ENCODE results near the gene AKR1C3. TPM values are rescaled to one million over a fixed set of nuclear protein-coding genes. Genes with fewer than 3 reads are reported as not detected.
"Not testable (repeated sequence)": the region's sequence is repeated elsewhere in the genome, so short reads cannot be mapped to it uniquely, and the experiment has no call there.

AKR1C3 gene
- total RNA-seq (100 to 1,000 TPM in 1 of 2 donors, 1 to 10 TPM in 1; 8.9 to 116 TPM), polyA plus RNA-seq (10 to 100 TPM; 63.4 to 74.1 TPM)
- long read RNA-seq, donor 1, result 0 reads
- long read RNA-seq, donor 2, partial matches to known transcripts, result 0 of 1 reads
- long read RNA-seq, donor 2, other reads (novel, unspliced or antisense), result 0 of 1 reads
- long read RNA-seq, donor 3, partial matches to known transcripts, result 0 of 1 reads
- long read RNA-seq, donor 3, other reads (novel, unspliced or antisense), result 0 of 1 reads
- long read RNA-seq, donor 4, result 0 reads
- long read RNA-seq, donor 5, partial matches to known transcripts, result 0 of 2 reads
- long read RNA-seq, donor 5, other reads (novel, unspliced or antisense), result 0 of 2 reads

- DNase-seq, result peak in 2 of 3 donors; percentile 56 to 75
- peak; percentile 77 for ATAC-seq (ENCODE audit: insufficient read depth, low FRiP score)
- H3K27me3 ChIP-seq (ENCODE audit: control insufficient read depth in 3 of 3, insufficient read depth in 3 of 3, low read length in 2 of 3), result no peaks in the 10 kb centered on the region
- peak; percentile 42 for TF ChIP-seq CTCF (IDR thresholded peaks at IDR 0.05; ENCODE audit: control extremely low read depth, extremely low read depth)
- H3K36me3 ChIP-seq (ENCODE audit: control insufficient read depth in 4 of 4, insufficient read depth in 4 of 4, low read length in 4 of 4), result peaks cover 0 to 4% (median 2%) of the 10 kb centered on the region in 4 donors
- H3K9ac ChIP-seq (ENCODE audit: insufficient read depth in 1 of 2, low read length in 2 of 2), result peak within 1 kb of the TSS in 1 of 2 donors; percentile 75
- WGBS, 2 donors, result 15 to 17% methylated on average over 9 of the region's 9 CpGs
- peak within 1 kb of the TSS; percentile 42 to 52 for H3K27ac ChIP-seq (ENCODE audit: low read depth in 1 of 2, low read length in 1 of 2)
- H3K9me3 ChIP-seq (ENCODE audit: control insufficient read depth in 4 of 4, insufficient read depth in 3 of 4, low read length in 3 of 4), result peaks cover 0 to 3% (median 0%) of the 10 kb centered on the region in 4 donors
- H3K4me3 ChIP-seq, result peak within 1 kb of the TSS; percentile 51
- H3K4me1 ChIP-seq (ENCODE audit: control insufficient read depth in 5 of 5, insufficient read depth in 5 of 5, low read length in 5 of 5), result peaks cover 0 to 6% (median 0%) of the 10 kb centered on the region in 5 donors
Measured at GRCh38 chr10:5094265-5095205, at the start of gene AKR1C3. Gene AKR1C3 (plus strand): TSS chr10:5094414. CDS start chr10:5094445, 31 bp downstream.

- H3K27me3 ChIP-seq (ENCODE audit: control insufficient read depth in 3 of 3, insufficient read depth in 3 of 3, low read length in 2 of 3), result no peaks in the 10 kb centered on the region
- no peak overlapping the region for H3K9ac ChIP-seq (ENCODE audit: insufficient read depth in 1 of 2, low read length in 2 of 2)
- no peak overlapping the region for H3K27ac ChIP-seq (ENCODE audit: low read depth in 1 of 2, low read length in 1 of 2)
- DNase-seq, result no peak
- no peak overlapping the region for H3K4me3 ChIP-seq
- ATAC-seq (ENCODE audit: insufficient read depth, low FRiP score), result peak; percentile 22
- H3K9me3 ChIP-seq (ENCODE audit: control insufficient read depth in 4 of 4, insufficient read depth in 3 of 4, low read length in 3 of 4), result no peaks in the 10 kb centered on the region
- H3K36me3 ChIP-seq (ENCODE audit: control insufficient read depth in 4 of 4, insufficient read depth in 4 of 4, low read length in 4 of 4), result no peaks in the 10 kb centered on the region
- TF ChIP-seq CTCF (IDR thresholded peaks at IDR 0.05; ENCODE audit: control extremely low read depth, extremely low read depth), result no peak
- peaks cover 0 to 3% (median 0%) of the 10 kb centered on the region in 5 donors for H3K4me1 ChIP-seq (ENCODE audit: control insufficient read depth in 5 of 5, insufficient read depth in 5 of 5, low read length in 5 of 5)
- WGBS, 2 donors, result 92 to 93% methylated on average over 9 of the region's 9 CpGs
Measured at GRCh38 chr10:5045095-5045494, 49.1 kb upstream of the AKR1C3 start.

GRCh38 chr10:5046410-5046809, 47.8 kb upstream of the AKR1C3 start:
- H3K36me3 ChIP-seq (ENCODE audit: control insufficient read depth in 4 of 4, insufficient read depth in 4 of 4, low read length in 4 of 4), result no peaks in the 10 kb centered on the region
- DNase-seq (peak; percentile 34 to 66 (median 45)), ATAC-seq (ENCODE audit: insufficient read depth, low FRiP score) (no peak)
- no peak for TF ChIP-seq CTCF (IDR thresholded peaks at IDR 0.05; ENCODE audit: control extremely low read depth, extremely low read depth)
- H3K4me3 ChIP-seq, result no peak overlapping the region
- H3K4me1 ChIP-seq (ENCODE audit: control insufficient read depth in 5 of 5, insufficient read depth in 5 of 5, low read length in 5 of 5), result peaks cover 0 to 3% (median 0%) of the 10 kb centered on the region in 5 donors
- no peak overlapping the region for H3K27ac ChIP-seq (ENCODE audit: low read depth in 1 of 2, low read length in 1 of 2)
- no peak overlapping the region for H3K9ac ChIP-seq (ENCODE audit: insufficient read depth in 1 of 2, low read length in 2 of 2)
- 72 to 80% methylated on average over 6 of the region's 6 CpGs for WGBS, 2 donors
- no peaks in the 10 kb centered on the region for H3K27me3 ChIP-seq (ENCODE audit: control insufficient read depth in 3 of 3, insufficient read depth in 3 of 3, low read length in 2 of 3)
- H3K9me3 ChIP-seq (ENCODE audit: control insufficient read depth in 4 of 4, insufficient read depth in 3 of 4, low read length in 3 of 4), result no peaks in the 10 kb centered on the region

- not testable (repeated sequence) for ATAC-seq (ENCODE audit: insufficient read depth, low FRiP score); H3K27me3 ChIP-seq (ENCODE audit: control insufficient read depth in 3 of 3, insufficient read depth in 3 of 3, low read length in 2 of 3); H3K9me3 ChIP-seq (ENCODE audit: control insufficient read depth in 4 of 4, insufficient read depth in 3 of 4, low read length in 3 of 4); H3K9ac ChIP-seq (ENCODE audit: insufficient read depth in 1 of 2, low read length in 2 of 2); DNase-seq; H3K4me1 ChIP-seq (ENCODE audit: control insufficient read depth in 5 of 5, insufficient read depth in 5 of 5, low read length in 5 of 5); H3K27ac ChIP-seq (ENCODE audit: low read depth in 1 of 2, low read length in 1 of 2); H3K4me3 ChIP-seq; H3K36me3 ChIP-seq (ENCODE audit: control insufficient read depth in 4 of 4, insufficient read depth in 4 of 4, low read length in 4 of 4)
- 80 to 95% methylated on average over 5 of the region's 5 CpGs for WGBS, 2 donors
Measured at GRCh38 chr10:5047055-5047454, 47.2 kb upstream of the AKR1C3 start.
